Measurements from ENCODE around the gene CLNS1A.
"Not testable (repeated sequence)": the region's sequence is repeated elsewhere in the genome, so short reads cannot be mapped to it uniquely, and the experiment has no call there.

Gene CLNS1A

DNA sequence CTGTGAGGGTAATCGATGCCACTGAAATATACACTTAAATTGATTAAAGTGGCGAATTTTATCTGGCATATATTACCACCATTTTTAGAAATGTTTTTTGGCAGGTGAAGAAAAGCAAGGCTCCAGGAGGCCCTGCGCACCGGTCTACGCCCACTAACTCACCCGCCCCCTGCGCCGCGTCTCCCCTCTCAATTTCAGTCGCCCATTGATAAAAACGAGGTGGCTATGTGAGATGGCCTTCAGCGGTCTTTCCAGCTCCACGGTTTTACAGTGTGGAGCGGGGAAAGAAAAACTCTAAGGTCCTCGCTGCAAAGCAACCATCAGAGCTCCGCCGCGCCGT, 48.4 kb downstream of the CLNS1A start:
- DNase-seq (ENCODE audit: low read depth), result no peak
- H3K4me3 ChIP-seq (ENCODE audit: control insufficient read depth, low read depth, low read length), result peak overlapping the region; percentile 79
- no peak for TF ChIP-seq CTCF (IDR thresholded peaks at IDR 0.05; ENCODE audit: control insufficient read depth, insufficient read depth, low read depth, low read length, missing control alignments)

DNA sequence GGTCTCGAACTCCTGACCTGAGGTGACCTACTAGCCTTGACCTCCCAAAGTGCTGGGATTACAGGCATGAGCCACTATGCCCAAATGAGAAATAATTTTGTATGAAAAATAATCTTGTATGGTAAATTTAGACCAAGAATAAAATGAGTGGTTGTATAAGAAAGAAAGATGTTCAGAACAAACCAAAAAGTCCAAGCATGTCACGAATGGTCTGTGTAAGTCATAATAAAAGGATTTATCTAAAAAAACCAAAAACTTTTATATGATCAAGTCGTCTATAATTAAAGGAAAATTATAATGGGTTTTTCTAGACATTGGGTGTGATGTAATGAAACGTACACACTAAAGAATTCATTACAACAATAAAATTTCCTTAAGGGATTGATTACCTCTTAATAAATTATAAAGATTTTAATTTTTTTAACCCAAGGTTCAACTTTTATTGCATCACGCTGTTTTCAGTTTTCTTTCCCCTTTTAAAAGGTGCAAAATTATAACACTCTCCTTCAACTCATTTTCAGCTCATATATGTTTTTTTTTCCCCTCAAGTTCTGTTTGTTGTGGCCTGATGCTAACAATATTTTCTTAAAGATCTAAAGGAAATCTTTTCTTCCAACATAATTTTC, 56.8 kb downstream of the CLNS1A start:
- no peak overlapping the region for H3K4me3 ChIP-seq (ENCODE audit: control insufficient read depth, low read depth, low read length)
- no peak for DNase-seq (ENCODE audit: low read depth)
- TF ChIP-seq CTCF (IDR thresholded peaks at IDR 0.05; ENCODE audit: control insufficient read depth, insufficient read depth, low read depth, low read length, missing control alignments), result no peak

GRCh38 chr11:77575428-77575827, 62.2 kb downstream of the CLNS1A start:
- H3K4me3 ChIP-seq (ENCODE audit: control insufficient read depth, low read depth, low read length); DNase-seq (ENCODE audit: low read depth): not testable (repeated sequence)

- not testable (repeated sequence) for H3K4me3 ChIP-seq (ENCODE audit: control insufficient read depth, low read depth, low read length); DNase-seq (ENCODE audit: low read depth)
Measured at GRCh38 chr11:77570896-77571295, 66.7 kb downstream of the CLNS1A start.

- DNase-seq (ENCODE audit: low read depth), result no peak
- H3K4me3 ChIP-seq (ENCODE audit: control insufficient read depth, low read depth, low read length), result no peak overlapping the region
- no peak for TF ChIP-seq CTCF (IDR thresholded peaks at IDR 0.05; ENCODE audit: control insufficient read depth, insufficient read depth, low read depth, low read length, missing control alignments)
Measured at GRCh38 chr11:77569676-77570070, 67.9 kb downstream of the CLNS1A start.

DNA sequence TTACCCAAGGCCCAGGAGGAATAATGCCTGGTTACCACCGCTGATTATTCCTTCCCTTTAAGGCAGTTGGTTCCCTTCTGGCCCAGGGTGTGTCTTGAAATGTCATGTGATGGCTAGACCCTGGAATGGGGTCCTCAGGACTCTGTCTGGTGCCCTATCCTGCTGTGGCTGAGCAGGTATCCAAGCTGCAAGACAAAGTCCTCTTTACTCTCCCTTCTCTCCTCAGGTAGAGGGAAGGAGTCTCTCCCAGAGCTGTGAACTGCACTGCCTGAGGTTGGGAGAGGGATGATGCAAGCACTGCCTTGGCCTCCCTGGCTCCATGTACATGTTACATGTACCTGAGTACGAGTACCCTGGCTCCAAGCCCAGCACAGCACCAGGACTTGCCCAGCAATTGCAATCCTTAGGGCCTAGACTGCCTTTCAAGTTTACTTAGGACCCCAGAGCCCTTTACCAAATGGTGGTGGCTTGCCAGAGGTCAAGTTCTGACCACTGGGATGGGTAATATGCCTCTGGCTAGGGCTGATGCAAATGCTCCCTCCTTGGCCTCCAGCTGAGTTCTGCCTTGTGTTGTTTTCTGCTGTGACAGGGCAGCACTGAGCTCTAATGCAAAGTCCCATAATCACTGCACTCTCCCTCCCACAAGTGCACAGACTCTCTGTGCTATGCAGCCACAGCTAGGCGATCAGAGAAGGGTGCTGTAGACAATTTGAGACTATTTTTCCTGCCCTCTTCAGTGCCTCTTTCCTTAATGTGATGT, 68.5 kb downstream of the CLNS1A start:
- DNase-seq (ENCODE audit: low read depth), result no peak
- no peak for TF ChIP-seq CTCF (IDR thresholded peaks at IDR 0.05; ENCODE audit: control insufficient read depth, insufficient read depth, low read depth, low read length, missing control alignments)
- H3K4me3 ChIP-seq (ENCODE audit: control insufficient read depth, low read depth, low read length), result no peak overlapping the region

- no peak overlapping the region for H3K4me3 ChIP-seq (ENCODE audit: control insufficient read depth, low read depth, low read length)
- no peak for TF ChIP-seq CTCF (IDR thresholded peaks at IDR 0.05; ENCODE audit: control insufficient read depth, insufficient read depth, low read depth, low read length, missing control alignments)
- DNase-seq (ENCODE audit: low read depth), result no peak
Measured at GRCh38 chr11:77568306-77568705, 69.3 kb downstream of the CLNS1A start.
